GM19328 (cell line): ENCODE data around the gene CARD10.
"Not testable (repeated sequence)": the region's sequence is repeated elsewhere in the genome, so short reads cannot be mapped to it uniquely, and the experiment has no call there.

Experiments
- ATAC-seq: cut with Tn5 transposase; IDR thresholded peaks from one replicate; pipeline ENCODE4 v1.9.1; 2021; ENCODE audit warnings: mild to moderate bottlenecking, moderate library complexity; ENCODE audit not compliant: unreplicated experiment

Gene CARD10

GRCh38 chr22:37470087-37470445, 49.1 kb downstream of the CARD10 start:
- ATAC-seq: no peak

- no peak for ATAC-seq
Observed at GRCh38 chr22:37469416-37470086, 49.7 kb downstream of the CARD10 start.

- not testable (repeated sequence) for ATAC-seq
Observed at GRCh38 chr22:37468201-37468695, 51.0 kb downstream of the CARD10 start.

- ATAC-seq: no peak
Observed at GRCh38 chr22:37467391-37467955, 51.7 kb downstream of the CARD10 start.

GRCh38 chr22:37464181-37464580, 55.0 kb downstream of the CARD10 start:
- ATAC-seq: no peak

- ATAC-seq: no peak
Observed at GRCh38 chr22:37462983-37463382, 56.2 kb downstream of the CARD10 start.

GRCh38 chr22:37462436-37462835, 56.8 kb downstream of the CARD10 start:
- ATAC-seq: no peak

- ATAC-seq: no peak
Observed at GRCh38 chr22:37461961-37462360, 57.3 kb downstream of the CARD10 start.

- ATAC-seq: no peak
Observed at GRCh38 chr22:37460684-37461083, 58.5 kb downstream of the CARD10 start.

GRCh38 chr22:37459206-37459605, 60.0 kb downstream of the CARD10 start:
- no peak for ATAC-seq

GRCh38 chr22:37457093-37457893, 61.9 kb downstream of the CARD10 start:
- no peak for ATAC-seq

GRCh38 chr22:37456346-37456745, 62.9 kb downstream of the CARD10 start:
- ATAC-seq: no peak

- ATAC-seq: no peak
Observed at GRCh38 chr22:37455896-37456295, 63.3 kb downstream of the CARD10 start.

- no peak for ATAC-seq
Observed at GRCh38 chr22:37454857-37455686, 64.1 kb downstream of the CARD10 start.

GRCh38 chr22:37453696-37454095, 65.5 kb downstream of the CARD10 start:
- no peak for ATAC-seq

- no peak for ATAC-seq
Observed at GRCh38 chr22:37451218-37451617, 68.0 kb downstream of the CARD10 start.

- no peak for ATAC-seq
Observed at GRCh38 chr22:37449331-37450001, 69.7 kb downstream of the CARD10 start.

GRCh38 chr22:37448516-37449127, 70.6 kb downstream of the CARD10 start:
- no peak for ATAC-seq

GRCh38 chr22:37445501-37445900, 73.7 kb downstream of the CARD10 start:
- ATAC-seq: no peak

GRCh38 chr22:37443977-37444376, 75.2 kb downstream of the CARD10 start:
- ATAC-seq: no peak
